ENCODE data around the gene CEP89.
"Not testable (repeated sequence)": the region's sequence is repeated elsewhere in the genome, so short reads cannot be mapped to it uniquely, and the experiment has no call there.

CEP89 gene

GRCh38 chr19:32998722-32999121 is 27.0 kb upstream of the CEP89 start:
- Histone ChIP-seq H3K4me3 (ENCODE audit: low read length in 2 of 2) (no peak overlapping the region), H2BK5ac (ENCODE audit: low read length) (no peak overlapping the region), H4K91ac (ENCODE audit: low read depth, low read length, poor library complexity) (no peak overlapping the region), H2AFZ (ENCODE audit: low read length) (no peak overlapping the region), H3K4me2 (ENCODE audit: insufficient read depth, low read length, poor library complexity, severe bottlenecking) (no peak overlapping the region), H4K8ac (ENCODE audit: low read depth, low read length) (no peak overlapping the region), H3K27ac (replicated peaks; ENCODE audit: low read length) (no peak overlapping the region), H3K14ac (ENCODE audit: low read length) (no peak overlapping the region), H3K9me3 (replicated peaks in 1 of 2; ENCODE audit: control insufficient read depth in 2 of 2, insufficient read depth in 1 of 2, low read depth in 1 of 2, low read length in 2 of 2) (no peaks in the 10 kb centered on the region), H3K4me1 (ENCODE audit: control insufficient read depth in 2 of 2, insufficient read depth in 1 of 2, low read depth in 1 of 2, low read length in 2 of 2) (no peaks in the 10 kb centered on the region), H2AK5ac (ENCODE audit: low read depth, low read length) (no peak overlapping the region), H2BK12ac (ENCODE audit: low read length) (no peak overlapping the region), H2BK15ac (ENCODE audit: low read length) (no peak overlapping the region), H3K23ac (ENCODE audit: low read depth, low read length, poor library complexity) (no peak overlapping the region), H3K18ac (ENCODE audit: low read length) (no peak overlapping the region), H3K36me3 (replicated peaks in 1 of 2; ENCODE audit: control insufficient read depth in 2 of 2, insufficient read depth in 2 of 2, low read length in 2 of 2) (peaks cover 5 to 7% of the 10 kb centered on the region in 2 donors), H2BK120ac (ENCODE audit: low read depth, low read length) (no peak overlapping the region), H3K27me3 (ENCODE audit: control insufficient read depth in 3 of 3, insufficient read depth in 3 of 3, low read depth in 1 of 3, low read length in 3 of 3) (no peaks in the 10 kb centered on the region), H3K9ac (ENCODE audit: low read depth, low read length, poor library complexity) (no peak overlapping the region), H3K4ac (ENCODE audit: low read length) (no peak overlapping the region), H3K79me1 (ENCODE audit: low read depth, low read length) (no peaks in the 10 kb centered on the region)
- WGBS, 2 donors (ENCODE audit: extremely low coverage in 2 of 2, insufficient read length in 2 of 2, insufficient replicate concordance in 1 of 2): no CpG with 5 or more reads among the region's 3 CpGs
- DNase-seq (ENCODE audit: low spot score): no peak

DNA sequence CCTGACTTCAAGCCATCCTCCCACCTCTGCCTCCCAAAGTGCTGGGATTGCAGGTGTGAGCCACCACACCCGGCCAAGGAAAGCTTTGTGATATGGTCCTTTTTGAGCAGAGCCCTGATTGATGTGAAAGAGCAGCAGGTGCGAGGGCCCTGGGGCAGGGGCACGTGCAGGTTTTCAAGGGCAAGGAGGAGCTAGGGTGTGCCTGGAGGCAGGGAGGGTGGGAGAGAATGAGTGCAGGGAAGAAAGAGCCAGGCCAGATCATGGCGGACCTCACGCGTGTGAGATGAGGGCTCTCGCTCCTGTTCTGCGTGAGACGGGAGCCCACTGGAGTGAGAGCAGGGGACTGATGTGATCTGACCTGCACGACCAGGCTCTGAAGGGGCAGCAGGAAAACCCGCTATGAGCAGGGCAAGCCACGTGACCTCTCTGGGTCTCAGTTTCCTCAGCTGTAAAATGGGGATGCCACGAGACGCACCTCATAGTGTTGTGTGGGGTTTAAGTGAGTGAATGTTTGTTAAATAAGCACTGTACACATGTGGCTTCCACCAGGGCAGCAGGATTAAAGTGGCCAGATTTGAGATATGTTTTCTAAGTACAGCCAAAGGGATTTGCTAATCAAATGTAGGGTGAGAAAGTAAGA is 26.1 kb upstream of the CEP89 start:
- no CpG with 5 or more reads among the region's 14 CpGs for WGBS, 2 donors (ENCODE audit: extremely low coverage in 2 of 2, insufficient read length in 2 of 2, insufficient replicate concordance in 1 of 2)
- Histone ChIP-seq H2BK12ac (ENCODE audit: low read length) (no peak overlapping the region), H4K91ac (ENCODE audit: low read depth, low read length, poor library complexity) (no peak overlapping the region), H3K4me2 (ENCODE audit: insufficient read depth, low read length, poor library complexity, severe bottlenecking) (no peak overlapping the region), H3K36me3 (replicated peaks in 1 of 2; ENCODE audit: control insufficient read depth in 2 of 2, insufficient read depth in 2 of 2, low read length in 2 of 2) (peaks cover 5 to 10% of the 10 kb centered on the region in 2 donors), H2BK5ac (ENCODE audit: low read length) (no peak overlapping the region), H4K8ac (ENCODE audit: low read depth, low read length) (no peak overlapping the region), H3K9me3 (replicated peaks in 1 of 2; ENCODE audit: control insufficient read depth in 2 of 2, insufficient read depth in 1 of 2, low read depth in 1 of 2, low read length in 2 of 2) (no peaks in the 10 kb centered on the region), H3K27me3 (ENCODE audit: control insufficient read depth in 3 of 3, insufficient read depth in 3 of 3, low read depth in 1 of 3, low read length in 3 of 3) (no peaks in the 10 kb centered on the region), H3K27ac (replicated peaks; ENCODE audit: low read length) (no peak overlapping the region), H3K14ac (ENCODE audit: low read length) (no peak overlapping the region), H2AFZ (ENCODE audit: low read length) (no peak overlapping the region), H2AK5ac (ENCODE audit: low read depth, low read length) (no peak overlapping the region), H3K23ac (ENCODE audit: low read depth, low read length, poor library complexity) (peak overlapping the region; percentile 17), H2BK15ac (ENCODE audit: low read length) (no peak overlapping the region), H3K18ac (ENCODE audit: low read length) (no peak overlapping the region), H2BK120ac (ENCODE audit: low read depth, low read length) (no peak overlapping the region), H3K4me1 (ENCODE audit: control insufficient read depth in 2 of 2, insufficient read depth in 1 of 2, low read depth in 1 of 2, low read length in 2 of 2) (no peaks in the 10 kb centered on the region), H3K9ac (ENCODE audit: low read depth, low read length, poor library complexity) (no peak overlapping the region), H3K4me3 (ENCODE audit: low read length in 2 of 2) (no peak overlapping the region), H3K79me1 (ENCODE audit: low read depth, low read length) (no peaks in the 10 kb centered on the region), H3K4ac (ENCODE audit: low read length) (no peak overlapping the region)
- no peak for DNase-seq (ENCODE audit: low spot score)

GRCh38 chr19:32997061-32997464 is 25.3 kb upstream of the CEP89 start:
- H3K27ac ChIP-seq (replicated peaks; ENCODE audit: low read length); H3K23ac ChIP-seq (ENCODE audit: low read depth, low read length, poor library complexity); DNase-seq (ENCODE audit: low spot score); H2BK12ac ChIP-seq (ENCODE audit: low read length); H3K9ac ChIP-seq (ENCODE audit: low read depth, low read length, poor library complexity); H2BK120ac ChIP-seq (ENCODE audit: low read depth, low read length); H3K18ac ChIP-seq (ENCODE audit: low read length); H4K91ac ChIP-seq (ENCODE audit: low read depth, low read length, poor library complexity); H3K4me2 ChIP-seq (ENCODE audit: insufficient read depth, low read length, poor library complexity, severe bottlenecking); H3K27me3 ChIP-seq (ENCODE audit: control insufficient read depth in 3 of 3, insufficient read depth in 3 of 3, low read depth in 1 of 3, low read length in 3 of 3); H3K4me1 ChIP-seq (ENCODE audit: control insufficient read depth in 2 of 2, insufficient read depth in 1 of 2, low read depth in 1 of 2, low read length in 2 of 2); H3K9me3 ChIP-seq (replicated peaks in 1 of 2; ENCODE audit: control insufficient read depth in 2 of 2, insufficient read depth in 1 of 2, low read depth in 1 of 2, low read length in 2 of 2); H2AFZ ChIP-seq (ENCODE audit: low read length); H2BK15ac ChIP-seq (ENCODE audit: low read length); H3K4ac ChIP-seq (ENCODE audit: low read length); H4K8ac ChIP-seq (ENCODE audit: low read depth, low read length); H2AK5ac ChIP-seq (ENCODE audit: low read depth, low read length); H3K79me1 ChIP-seq (ENCODE audit: low read depth, low read length); H3K4me3 ChIP-seq (ENCODE audit: low read length in 2 of 2); H2BK5ac ChIP-seq (ENCODE audit: low read length); H3K14ac ChIP-seq (ENCODE audit: low read length): not testable (repeated sequence)
- no CpG with 5 or more reads among the region's 7 CpGs for WGBS, 2 donors (ENCODE audit: extremely low coverage in 2 of 2, insufficient read length in 2 of 2, insufficient replicate concordance in 1 of 2)
- peaks cover 5 to 13% of the 10 kb centered on the region in 2 donors for H3K36me3 ChIP-seq (replicated peaks in 1 of 2; ENCODE audit: control insufficient read depth in 2 of 2, insufficient read depth in 2 of 2, low read length in 2 of 2)

DNA sequence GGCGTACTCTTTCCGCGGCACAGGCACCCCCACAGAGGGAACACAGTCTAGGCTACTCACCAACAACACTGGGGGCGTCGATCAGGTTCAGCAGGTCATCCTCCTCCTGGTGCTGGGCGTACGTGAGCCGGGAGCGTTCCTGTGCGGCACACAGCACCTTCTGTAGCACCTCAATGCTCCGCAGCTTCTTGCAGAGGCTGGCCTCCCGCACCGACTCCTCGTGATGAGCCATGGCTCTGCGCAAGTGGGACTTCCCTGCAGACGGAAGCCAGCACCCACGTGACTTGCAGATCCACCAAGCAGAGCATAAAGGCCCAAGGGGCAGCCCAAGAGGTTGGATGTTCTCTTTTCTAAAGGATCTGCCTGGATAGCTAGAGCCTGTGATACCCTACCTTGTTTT is 24.2 kb upstream of the CEP89 start:
- H3K36me3 ChIP-seq (replicated peaks in 1 of 2; ENCODE audit: control insufficient read depth in 2 of 2, insufficient read depth in 2 of 2, low read length in 2 of 2): peaks cover 8 to 18% of the 10 kb centered on the region in 2 donors
- not testable (repeated sequence) for H3K79me1 ChIP-seq (ENCODE audit: low read depth, low read length); H2AK5ac ChIP-seq (ENCODE audit: low read depth, low read length); H3K4me3 ChIP-seq (ENCODE audit: low read length in 2 of 2); H3K9ac ChIP-seq (ENCODE audit: low read depth, low read length, poor library complexity); H3K27ac ChIP-seq (replicated peaks; ENCODE audit: low read length); H3K23ac ChIP-seq (ENCODE audit: low read depth, low read length, poor library complexity); H3K9me3 ChIP-seq (replicated peaks in 1 of 2; ENCODE audit: control insufficient read depth in 2 of 2, insufficient read depth in 1 of 2, low read depth in 1 of 2, low read length in 2 of 2); H3K27me3 ChIP-seq (ENCODE audit: control insufficient read depth in 3 of 3, insufficient read depth in 3 of 3, low read depth in 1 of 3, low read length in 3 of 3); H3K4ac ChIP-seq (ENCODE audit: low read length); H2BK15ac ChIP-seq (ENCODE audit: low read length); DNase-seq (ENCODE audit: low spot score); H3K18ac ChIP-seq (ENCODE audit: low read length); H3K14ac ChIP-seq (ENCODE audit: low read length); H2BK120ac ChIP-seq (ENCODE audit: low read depth, low read length); H3K4me1 ChIP-seq (ENCODE audit: control insufficient read depth in 2 of 2, insufficient read depth in 1 of 2, low read depth in 1 of 2, low read length in 2 of 2); H3K4me2 ChIP-seq (ENCODE audit: insufficient read depth, low read length, poor library complexity, severe bottlenecking); H2BK12ac ChIP-seq (ENCODE audit: low read length); H2AFZ ChIP-seq (ENCODE audit: low read length); H4K91ac ChIP-seq (ENCODE audit: low read depth, low read length, poor library complexity); H4K8ac ChIP-seq (ENCODE audit: low read depth, low read length); H2BK5ac ChIP-seq (ENCODE audit: low read length)
- no CpG with 5 or more reads among the region's 17 CpGs for whole genome bisulfite sequencing, 2 donors (ENCODE audit: extremely low coverage in 2 of 2, insufficient read length in 2 of 2, insufficient replicate concordance in 1 of 2)

Data from neuronal stem cell (in vitro differentiated cells).